Thymus (tissue), 11 donors: ENCODE data around the gene CDH23. TPM values are rescaled to one million over a fixed set of nuclear protein-coding genes. Genes with fewer than 3 reads are reported as not detected.

Source experiments
- DNase-seq, 9 donors: peaks; one replicate each; pipeline ENCODE4 v3.0.0-alpha.2; 2013; ENCODE audit warnings: low spot score in 9 of 9, low read depth in 6 of 9, missing footprints in 1 of 9
- H3K27ac ChIP-seq, 2 donors: one replicate each; pipeline ENCODE4 v1.5.1; 2013; ENCODE audit warnings: control low read depth in 1 of 2, low read depth in 1 of 2, low read length in 1 of 2, mild to moderate bottlenecking in 1 of 2, moderate library complexity in 1 of 2
- H3K27me3 ChIP-seq, 2 donors: one replicate each; pipeline ENCODE4 v1.5.1; 2013; ENCODE audit warnings: low read length in 1 of 2; ENCODE audit not compliant: control insufficient read depth in 2 of 2, insufficient read depth in 1 of 2
- H3K36me3 ChIP-seq, 2 donors: one replicate each; pipeline ENCODE4 v1.5.1; 2013; ENCODE audit warnings: low read length in 1 of 2, mild to moderate bottlenecking in 1 of 2, moderate library complexity in 1 of 2; ENCODE audit not compliant: control insufficient read depth in 2 of 2, insufficient read depth in 2 of 2
- H3K4me1 ChIP-seq, 2 donors: one replicate each; pipeline ENCODE4 v1.5.1; 2013; ENCODE audit warnings: low read length in 2 of 2; ENCODE audit not compliant: control insufficient read depth in 2 of 2, insufficient read depth in 2 of 2
- H3K4me3 ChIP-seq, 2 donors: one replicate each; pipeline ENCODE4 v1.5.1; 2013; ENCODE audit warnings: low read length in 2 of 2, control low read depth in 1 of 2, mild to moderate bottlenecking in 1 of 2
- H3K9me3 ChIP-seq, 2 donors: one replicate each; pipeline ENCODE4 v1.5.1; 2013; ENCODE audit warnings: low read length in 1 of 2, mild to moderate bottlenecking in 1 of 2; ENCODE audit not compliant: control insufficient read depth in 2 of 2, insufficient read depth in 1 of 2
- WGBS: extraction: QIAGEN DNeasy Blood & Tissue Kit; methylation state at CpG from one replicate; pipeline ENCODE4 v1.1.7; 2013; 5-methylcytosine and 5-hydroxymethylcytosine counted together
- polyA plus RNA-seq: library from polyadenylated mRNA; stranded (reverse); fragments of 200-250 nt; gene quantifications from one replicate; pipeline ENCODE4 v1.2.3, GENCODE V29; 2013
- total RNA-seq: library from RNA; stranded (reverse); fragments of 120-200 nt; gene quantifications from one replicate; pipeline ENCODE4 v1.2.4, GENCODE V29; 2013
- donor health status: healthy.

Gene CDH23
- total and polyA plus RNA-seq, 2 donors: 9.1 TPM

DNA sequence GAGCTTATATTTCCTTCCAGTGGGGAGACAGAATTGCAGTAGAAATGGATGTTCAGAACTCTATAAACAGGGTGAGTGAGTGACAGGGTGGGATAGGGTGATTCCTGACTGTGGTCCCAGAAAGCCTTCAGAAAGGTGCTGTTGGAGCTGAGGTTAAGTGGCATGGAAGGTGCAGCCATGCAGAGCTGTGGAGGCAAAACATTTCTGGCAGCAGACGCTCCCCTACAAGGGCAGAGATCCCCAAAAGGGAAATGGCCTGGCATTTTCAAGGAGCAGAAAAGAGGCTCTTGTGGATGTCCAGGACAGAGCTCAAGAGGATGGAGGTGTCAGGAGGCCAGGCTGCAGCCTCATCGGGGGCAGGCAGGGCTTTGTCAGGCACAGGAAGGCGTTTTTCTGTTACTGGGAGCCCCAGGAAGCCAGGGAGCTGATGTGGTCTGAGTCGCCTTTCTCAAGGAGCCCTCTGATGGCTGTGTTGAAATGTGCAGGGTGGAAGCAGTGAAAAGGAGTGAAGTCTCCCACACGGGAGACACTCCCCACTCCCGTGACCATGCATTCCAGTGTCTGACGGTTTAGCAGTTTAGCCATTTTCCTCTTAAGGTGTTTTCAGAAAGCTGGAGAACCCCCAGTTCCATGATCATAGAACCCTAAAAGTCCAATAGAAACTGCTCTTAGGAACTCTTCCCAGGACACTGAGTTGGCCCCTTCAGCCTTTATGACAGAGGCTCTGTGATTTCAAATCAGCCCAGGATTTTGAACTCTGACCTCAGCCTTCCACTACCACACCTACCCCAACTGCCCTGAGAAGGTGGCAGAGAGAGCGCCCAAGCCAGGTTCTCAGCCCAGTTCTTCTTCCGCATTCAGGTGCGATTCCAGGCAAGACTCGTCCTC, 226.6 kb downstream of the CDH23 start:
- no peaks in the 10 kb centered on the region for H3K27me3 ChIP-seq
- H3K9me3 ChIP-seq: no peaks in the 10 kb centered on the region
- H3K27ac ChIP-seq: no peak overlapping the region
- DNase-seq: peak in 3 of 9 donors; percentile 3 to 23 (median 23)
- no peak overlapping the region for H3K4me3 ChIP-seq
- no peaks in the 10 kb centered on the region for H3K36me3 ChIP-seq
- H3K4me1 ChIP-seq: peaks cover 0 to 9% of the 10 kb centered on the region in 2 donors
- WGBS: 51% methylated on average over 11 of the region's 11 CpGs

DNA sequence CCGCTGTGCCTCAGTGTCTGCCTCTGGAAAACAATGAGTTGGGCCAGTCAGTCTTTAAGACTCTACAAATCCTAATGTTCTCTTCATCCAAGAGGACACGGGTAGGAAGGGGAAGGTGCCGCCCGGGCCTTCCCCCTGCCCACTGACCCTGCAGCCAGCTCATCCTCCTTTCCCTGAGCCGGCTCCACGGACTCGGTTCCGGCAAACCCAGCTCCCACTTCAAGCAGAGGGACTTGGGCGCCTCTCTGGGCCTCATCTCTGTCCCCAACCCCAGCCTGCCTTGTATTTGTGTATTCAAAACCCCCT, 227.2 kb downstream of the CDH23 start:
- Histone ChIP-seq H3K27ac (no peak overlapping the region), H3K36me3 (no peaks in the 10 kb centered on the region), H3K4me1 (peaks cover 0 to 9% of the 10 kb centered on the region in 2 donors), H3K9me3 (no peaks in the 10 kb centered on the region), H3K27me3 (no peaks in the 10 kb centered on the region), H3K4me3 (no peak overlapping the region)
- whole genome bisulfite sequencing: 97% methylated on average over 9 of the region's 9 CpGs
- no peak for DNase-seq

DNA sequence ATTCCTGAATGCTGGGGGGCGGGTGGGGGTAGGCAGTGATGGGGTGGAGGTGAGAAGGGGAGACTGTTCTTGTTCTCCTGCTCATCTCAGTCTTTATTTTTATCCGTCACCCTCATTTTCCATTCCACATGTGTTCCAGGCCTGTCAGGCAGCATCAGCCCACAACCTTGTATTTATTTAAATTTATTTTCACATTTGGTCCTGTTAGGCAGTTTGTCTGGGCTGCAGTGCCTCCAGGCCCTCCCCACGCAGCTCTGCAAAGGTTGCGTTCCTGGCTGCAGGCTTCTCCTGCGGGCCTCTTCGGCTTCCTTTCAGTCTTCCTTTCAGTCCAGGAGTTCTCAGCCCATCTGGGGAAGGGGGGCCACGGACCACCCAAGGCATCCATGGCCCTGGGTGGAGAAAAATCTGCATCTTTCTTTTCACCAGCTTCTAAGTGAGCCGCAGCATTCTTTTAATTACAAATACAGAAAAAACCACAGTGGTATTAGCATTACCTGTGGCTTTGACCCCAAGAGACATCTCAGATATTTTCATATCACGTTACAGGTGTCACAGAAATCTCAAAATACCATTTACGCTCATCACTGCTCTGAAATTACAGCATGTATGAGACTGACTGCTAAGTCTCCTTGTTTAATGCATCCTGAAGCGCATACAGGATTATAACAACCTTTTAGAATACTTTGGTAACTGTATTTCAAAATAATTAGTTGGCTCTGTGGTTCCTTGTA, 228.9 kb downstream of the CDH23 start:
- Histone ChIP-seq H3K27ac (no peak overlapping the region), H3K36me3 (no peaks in the 10 kb centered on the region), H3K4me3 (no peak overlapping the region), H3K27me3 (no peaks in the 10 kb centered on the region), H3K4me1 (peaks cover 0 to 9% of the 10 kb centered on the region in 2 donors), H3K9me3 (no peaks in the 10 kb centered on the region)
- no peak for DNase-seq
- 87% methylated on average over 11 of the region's 11 CpGs for WGBS

DNA sequence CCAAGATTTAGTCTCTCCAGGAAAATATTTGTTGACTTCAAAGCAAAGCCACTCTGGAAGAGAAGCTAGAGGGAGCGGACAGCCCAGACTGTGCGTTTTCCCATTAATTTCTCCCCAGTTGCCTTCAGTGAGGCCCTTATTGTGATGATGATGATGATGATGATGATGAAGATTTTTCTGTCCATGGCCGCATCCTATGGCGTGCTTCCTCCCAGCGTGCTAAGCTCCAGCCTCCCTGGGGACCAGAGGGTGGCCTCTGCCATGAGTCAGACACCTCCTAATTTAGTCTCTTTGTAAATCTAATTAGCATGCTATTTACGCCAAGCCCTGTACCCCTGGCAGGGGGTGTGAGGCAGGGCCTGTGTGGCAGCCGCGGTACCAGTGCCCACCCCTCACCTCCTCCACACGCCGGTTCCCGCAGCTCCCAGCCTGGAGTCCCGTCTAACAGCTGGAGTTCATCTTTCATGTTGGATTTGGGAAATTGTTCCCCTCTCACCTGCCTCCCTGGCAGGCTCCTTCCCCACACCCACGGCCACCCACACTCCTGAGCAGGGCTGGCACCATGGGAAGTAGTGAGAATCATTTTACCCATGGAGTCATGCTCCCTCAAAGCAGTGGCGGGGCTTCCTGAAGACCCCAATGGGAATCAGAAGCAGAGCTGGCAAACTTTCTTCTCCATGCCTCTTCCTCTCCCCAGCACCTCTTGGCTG, 230.7 kb downstream of the CDH23 start:
- Histone ChIP-seq H3K9me3 (no peaks in the 10 kb centered on the region), H3K27ac (no peak overlapping the region), H3K4me3 (no peak overlapping the region), H3K36me3 (no peaks in the 10 kb centered on the region), H3K27me3 (no peaks in the 10 kb centered on the region), H3K4me1 (peaks cover 0 to 7% of the 10 kb centered on the region in 2 donors)
- 94% methylated on average over 14 of the region's 14 CpGs for WGBS
- DNase-seq: no peak

DNA sequence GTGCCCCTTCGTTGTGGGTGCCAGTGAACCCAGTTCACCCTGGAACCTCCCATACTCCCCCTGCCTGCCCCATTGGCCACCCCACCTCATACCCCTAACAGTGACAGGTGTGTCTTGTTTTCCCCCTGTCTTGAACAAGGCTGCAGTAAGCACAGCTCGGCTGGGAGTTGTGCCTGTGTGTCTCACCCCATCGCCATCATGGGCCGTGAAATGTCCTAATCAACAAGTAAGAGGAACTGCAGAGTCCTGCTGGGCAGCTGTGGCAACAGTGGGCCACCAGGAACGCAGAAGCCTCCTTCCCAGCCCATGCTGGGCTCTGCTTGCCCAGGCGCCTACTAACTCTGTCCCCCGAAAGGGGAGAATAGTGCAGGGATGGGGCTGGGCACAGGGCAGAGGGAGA, 231.2 kb downstream of the CDH23 start:
- no peaks in the 10 kb centered on the region for H3K36me3 ChIP-seq
- no peak for DNase-seq
- no peaks in the 10 kb centered on the region for H3K9me3 ChIP-seq
- 94% methylated on average over 7 of the region's 7 CpGs for WGBS
- H3K27ac ChIP-seq: no peak overlapping the region
- H3K4me1 ChIP-seq: peaks cover 0 to 7% of the 10 kb centered on the region in 2 donors
- H3K27me3 ChIP-seq: no peaks in the 10 kb centered on the region
- no peak overlapping the region for H3K4me3 ChIP-seq

DNA sequence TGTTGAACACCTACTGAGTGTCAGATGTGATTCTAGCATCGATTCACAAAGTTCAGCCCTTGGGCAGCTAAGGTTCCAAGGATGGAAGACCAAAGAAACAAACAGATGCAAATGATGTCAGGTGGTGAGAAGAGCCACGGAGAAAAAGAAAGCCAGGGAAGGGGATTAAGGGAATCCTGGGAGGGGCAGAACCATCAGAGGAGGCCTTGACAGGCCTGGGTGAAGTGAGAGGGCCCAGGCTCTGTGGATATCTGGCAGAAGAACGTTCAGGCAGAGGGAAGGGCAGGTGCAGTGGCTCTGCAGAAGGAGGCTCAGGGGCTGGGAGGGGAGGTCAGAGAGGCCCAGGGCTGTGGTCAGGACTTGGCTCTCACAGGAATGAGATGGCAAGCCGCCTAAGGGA, 232.4 kb downstream of the CDH23 start:
- no peaks in the 10 kb centered on the region for H3K36me3 ChIP-seq
- no peak overlapping the region for H3K27ac ChIP-seq
- no peaks in the 10 kb centered on the region for H3K27me3 ChIP-seq
- DNase-seq: no peak
- H3K4me3 ChIP-seq: no peak overlapping the region
- H3K4me1 ChIP-seq: no peaks in the 10 kb centered on the region
- 84% methylated on average over 4 of the region's 4 CpGs for WGBS
- H3K9me3 ChIP-seq: no peaks in the 10 kb centered on the region

DNA sequence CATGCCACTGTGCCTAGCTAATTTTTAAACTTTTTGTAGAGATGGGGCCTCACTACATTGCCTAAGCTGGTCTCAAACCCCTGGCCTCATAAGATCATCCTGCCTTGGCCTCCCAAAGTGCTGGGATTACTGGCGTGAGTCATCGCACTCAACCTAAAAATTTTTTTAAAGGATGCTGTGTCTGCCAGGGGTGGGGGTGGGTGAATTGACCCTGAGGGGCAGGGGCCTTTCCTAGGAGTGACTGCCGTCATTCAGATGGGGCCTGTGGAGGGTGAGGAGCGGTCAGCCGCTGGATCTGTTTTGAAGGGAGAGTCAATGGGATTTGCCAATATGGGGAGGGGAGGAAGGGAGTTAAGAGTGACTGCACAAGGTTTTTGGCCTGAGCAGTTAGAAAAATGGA, 233.4 kb downstream of the CDH23 start:
- 97% methylated on average over 5 of the region's 5 CpGs for WGBS
- H3K27me3 ChIP-seq: no peaks in the 10 kb centered on the region
- no peak overlapping the region for H3K27ac ChIP-seq
- no peaks in the 10 kb centered on the region for H3K36me3 ChIP-seq
- H3K4me3 ChIP-seq: no peak overlapping the region
- no peaks in the 10 kb centered on the region for H3K4me1 ChIP-seq
- no peaks in the 10 kb centered on the region for H3K9me3 ChIP-seq
- no peak for DNase-seq

DNA sequence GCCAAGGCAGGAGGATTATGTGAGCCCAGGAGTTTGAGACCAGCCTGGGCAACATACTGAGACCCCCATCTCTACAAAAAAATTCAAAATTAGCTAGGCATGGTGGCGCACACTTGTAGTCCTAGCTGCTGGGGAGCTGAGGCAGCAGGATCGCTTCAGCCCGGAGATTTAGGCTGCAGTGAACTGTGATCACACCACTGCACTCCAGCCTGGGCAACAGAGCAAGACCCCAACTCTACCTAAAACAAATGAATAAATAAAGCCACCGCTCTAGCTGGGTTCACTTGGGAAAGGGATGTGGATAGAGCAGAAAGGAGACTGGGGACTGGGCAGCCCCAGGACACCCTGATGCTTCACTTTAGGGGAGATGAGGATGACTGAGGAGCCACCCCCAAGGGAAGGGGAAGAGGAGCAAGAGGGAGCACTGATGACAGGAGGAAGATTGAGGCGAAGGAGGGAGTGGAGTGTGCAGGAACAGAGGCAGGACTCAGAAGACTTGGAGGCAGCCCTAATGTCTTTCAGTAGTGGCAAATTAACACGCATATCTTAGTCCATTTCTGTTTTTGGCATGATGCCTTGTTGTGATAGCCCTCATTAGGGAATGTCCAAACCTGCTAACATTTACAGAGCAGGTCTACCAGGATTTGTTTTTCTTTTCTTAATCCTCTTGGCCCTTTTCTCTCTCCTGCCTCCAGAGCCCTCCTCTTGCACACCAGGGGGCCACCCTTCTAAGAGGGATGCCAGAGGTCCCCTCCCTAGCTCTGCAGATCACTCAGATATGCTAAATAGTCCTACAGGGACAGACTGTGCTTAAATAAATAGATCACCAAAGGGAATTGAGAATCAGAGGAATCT, 234.5 kb downstream of the CDH23 start:
- Histone ChIP-seq H3K27me3 (no peaks in the 10 kb centered on the region), H3K9me3 (no peaks in the 10 kb centered on the region), H3K4me1 (no peaks in the 10 kb centered on the region), H3K36me3 (no peaks in the 10 kb centered on the region), H3K4me3 (no peak overlapping the region), H3K27ac (no peak overlapping the region)
- no peak for DNase-seq
- 95% methylated on average over 6 of the region's 6 CpGs for WGBS
